Mucosa of descending colon (tissue), 3 donors: ENCODE measurements around the gene DPP8. TPM values are rescaled to one million over a fixed set of nuclear protein-coding genes. Genes with fewer than 3 reads are reported as not detected.
A peak's percentile ranks its signal among the peaks of the same experiment; 100 is the strongest.

ENCODE experiments used
- ATAC-seq: fragments of 200-7000 bp; cut with Tn5 transposase; one replicate; pipeline ENCODE4 v1.9.1; 2020; ENCODE audit warnings: mild to moderate bottlenecking, moderate library complexity
- DNase-seq, 3 donors: peaks; one replicate each; pipeline ENCODE4 v3.0.0-alpha.2; 2020
- H3K36me3 ChIP-seq: fragments of 200-600 bp; one replicate; pipeline ENCODE4 v1.8.0; 2021; ENCODE audit warnings: low read depth, mild to moderate bottlenecking
- H3K4me1 ChIP-seq: fragments of 200-600 bp; one replicate; pipeline ENCODE4 v1.8.0; 2021; ENCODE audit warnings: low read depth, mild to moderate bottlenecking
- H3K4me3 ChIP-seq: fragments of 200-600 bp; one replicate; pipeline ENCODE4 v1.8.0; 2021; ENCODE audit warnings: mild to moderate bottlenecking
- H3K9me3 ChIP-seq: fragments of 200-600 bp; one replicate; pipeline ENCODE4 v1.8.0; 2021; ENCODE audit warnings: mild to moderate bottlenecking
- CTCF ChIP-seq: fragments of 200-600 bp; IDR thresholded peaks from one replicate; pipeline ENCODE4 v1.8.0; 2022; ENCODE audit warnings: antibody characterized with exemption, mild to moderate bottlenecking
- intact Hi-C, 2 donors: fragments of 100-400 bp; cut with DNase I in 1 of 2; cut with micrococcal nuclease in 1 of 2; formaldehyde crosslinking; loops; one replicate each; pipeline versions ENCODE4 v1.11.0 to v1.11.1; 2022; cut with DNase I, micrococcal nuclease
- long read RNA-seq, 2 donors: library from polyadenylated mRNA; unstranded; transcript quantifications; one replicate each; pipeline ENCODE4 v2.0.0, GENCODE V29; 2019 to 2021
- total RNA-seq, 3 donors: library from RNA; stranded (reverse); fragmentation: NEBNext Ultra II Directional in 2 of 3; extraction: Animal tissue kit (Norgen Biotek cat#: 25700) in 2 of 3; gene quantifications; one replicate each; pipeline versions ENCODE4 v1.2.1 to v1.2.4, GENCODE V29; 2021 to 2023
- donor health status: DM: no; HTN: no; CAD: no; lungs with moderate emphysema.
- donor health status: DM: no; HTN: no; CAD: no.
- donor health status: DM: no; HTN: yes; CAD: no.

Gene DPP8
- 10 to 100 TPM; 35.6 to 40.6 (median 35.8) TPM for total RNA-seq
- long read RNA-seq, donor 1, transcript DPP8-201 (20 exons, 3,139 nt): major isoform, 17 of 37 reads
- long read RNA-seq, donor 1, partial matches to known transcripts: 4 of 37 reads
- long read RNA-seq, donor 1, other reads (novel, unspliced or antisense): 16 of 37 reads
- long read RNA-seq, donor 2, transcript DPP8-201 (20 exons, 3,139 nt): major isoform, 6 of 15 reads
- long read RNA-seq, donor 2, partial matches to known transcripts: 4 of 15 reads
- long read RNA-seq, donor 2, other reads (novel, unspliced or antisense): 4 of 15 reads

GRCh38 chr15:65516997-65517865 lies at the start of gene DPP8:
Gene DPP8 (minus strand): TSS chr15:65517689. CDS start chr15:65512553, 5,136 bp downstream.
- Histone ChIP-seq H3K9me3 (no peaks in the 10 kb centered on the region), H3K36me3 (no peaks in the 10 kb centered on the region), H3K4me3 (peak within 1 kb of the TSS; percentile 99), H3K4me1 (peaks cover 6% of the 10 kb centered on the region)
- peak; percentile 79 for TF ChIP-seq CTCF
- DNase-seq (peak; percentile 95 to 97 (median 96)), ATAC-seq (peak; percentile 99)
- intact Hi-C loops: no loop called here

GRCh38 chr15:65561934-65562333 lies 44.4 kb upstream of the DPP8 start:
- no peak for TF ChIP-seq CTCF
- H3K9me3 ChIP-seq: no peaks in the 10 kb centered on the region
- intact Hi-C loops: no loop called here
- DNase-seq (no peak), ATAC-seq (no peak)
- H3K4me3 ChIP-seq: no peak overlapping the region
- no peaks in the 10 kb centered on the region for H3K36me3 ChIP-seq
- no peaks in the 10 kb centered on the region for H3K4me1 ChIP-seq

GRCh38 chr15:65559941-65560340 lies 42.5 kb upstream of the DPP8 start:
- H3K4me1 ChIP-seq: no peaks in the 10 kb centered on the region
- intact Hi-C loops: no loop called here
- no peaks in the 10 kb centered on the region for H3K9me3 ChIP-seq
- ATAC-seq (no peak), DNase-seq (no peak)
- no peak for TF ChIP-seq CTCF
- no peaks in the 10 kb centered on the region for H3K36me3 ChIP-seq
- no peak overlapping the region for H3K4me3 ChIP-seq

GRCh38 chr15:65558997-65559760 lies 41.7 kb upstream of the DPP8 start:
- intact Hi-C loops: no loop called here
- TF ChIP-seq CTCF: no peak
- no peak overlapping the region for H3K4me3 ChIP-seq
- no peaks in the 10 kb centered on the region for H3K36me3 ChIP-seq
- DNase-seq (no peak), ATAC-seq (no peak)
- no peaks in the 10 kb centered on the region for H3K9me3 ChIP-seq
- H3K4me1 ChIP-seq: no peaks in the 10 kb centered on the region

GRCh38 chr15:65558336-65558735 lies 40.8 kb upstream of the DPP8 start:
- no peak for ATAC-seq
- no peak for DNase-seq
- no peaks in the 10 kb centered on the region for H3K36me3 ChIP-seq
- H3K9me3 ChIP-seq: no peaks in the 10 kb centered on the region
- H3K4me3 ChIP-seq: no peak overlapping the region
- intact Hi-C loops: no loop called here
- H3K4me1 ChIP-seq: no peaks in the 10 kb centered on the region
- TF ChIP-seq CTCF: no peak
